HCT116 (cell line): ENCODE data around the gene ALPL. TPM values are rescaled to one million over a fixed set of nuclear protein-coding genes. Genes with fewer than 3 reads are reported as not detected.

ENCODE experiments used
- ATAC-seq: fragments of 200-7000 bp; cut with Tn5 transposase; 2 replicates; pipeline ENCODE4 v1.9.1; 2020; ENCODE audit warnings: mild to moderate bottlenecking, moderate library complexity
- BruUV-seq: library from RNA; stranded (reverse); fragments of 400-500 nt; replicated peaks from 2 replicates; lab custom pipeline; 2021; lab: Mats Ljungman, UMichigan
- CTCF ChIA-PET: fragments of 300-600 bp; sonication (Branson Sonifier 250); formaldehyde crosslinking; loops from one replicate; lab custom pipeline; 2021; ENCODE audit warnings: antibody characterized with exemption; lab: Charles Lee
- POLR2A ChIA-PET: fragments of 300-600, 350-600 bp; sonication (Branson Sonifier 250); formaldehyde crosslinking; loops from one replicate; lab custom pipeline; 2021; ENCODE audit warnings: antibody characterized with exemption; lab: Charles Lee
- RAD21 ChIA-PET, 2 experiments: fragments of 300-600 bp; sonication (Branson Sonifier 250); formaldehyde crosslinking; loops; one replicate each; lab custom pipeline; 2023; ENCODE audit warnings: low total read pairs in 2 of 2; ENCODE audit not compliant: uncharacterized antibody in 2 of 2, unreplicated experiment in 2 of 2, low non-redundant PET in 1 of 2; lab: Charles Lee
- DNase-seq: peaks from one replicate; pipeline ENCODE4 v3.0.0-alpha.2; 2010; ENCODE audit warnings: low read depth, low spot score
- H2AFZ ChIP-seq: fragments of 200-600 bp; shearing (Covaris generic), sonication (generic); 2 replicates; pipeline ENCODE4 v1.6.1; 2017; ENCODE audit warnings: low read depth, mixed run types, mixed read lengths, antibody characterized with exemption, low read length; ENCODE audit not compliant: poor library complexity, severe bottlenecking
- H3K27ac ChIP-seq: 2 replicates; pipeline ENCODE4 v1.5.1; 2012; ENCODE audit warnings: low read depth, low read length
- H3K27me3 ChIP-seq: fragments of 200-600 bp; sonication (generic); 2 replicates; pipeline ENCODE4 v1.6.1; 2016; ENCODE audit warnings: mixed run types, low read length, mixed read lengths; ENCODE audit not compliant: insufficient read depth
- H3K36me3 ChIP-seq, 2 experiments: fragments of 200-500 bp in 1 of 2; fragments of 200-600 bp in 1 of 2; sonication (Bioruptor generic) in 1 of 2; sonication (generic) in 1 of 2; 2 replicates each; pipeline versions ENCODE4 v1.5.1 to v1.6.1; 2014 to 2016; ENCODE audit warnings: low read length in 2 of 2, inconsistent platforms in 1 of 2, mixed read lengths in 1 of 2, mixed run types in 1 of 2; ENCODE audit not compliant: insufficient read depth in 2 of 2, control insufficient read depth in 1 of 2
- H3K4me1 ChIP-seq, 2 experiments: fragments of 200-600 bp in 1 of 2; sonication (generic) in 1 of 2; 2 replicates each; pipeline versions ENCODE4 v1.5.1 to v1.6.1; 2012 to 2017; ENCODE audit warnings: low read length in 2 of 2, inconsistent platforms in 1 of 2, mild to moderate bottlenecking in 1 of 2, mixed read lengths in 1 of 2, mixed run types in 1 of 2, moderate library complexity in 1 of 2; ENCODE audit not compliant: insufficient read depth in 2 of 2, control insufficient read depth in 1 of 2
- H3K4me2 ChIP-seq: fragments of 200-600 bp; sonication (generic); 2 replicates; pipeline ENCODE4 v1.6.1; 2017; ENCODE audit warnings: mixed run types, low read length, mixed read lengths
- H3K4me3 ChIP-seq, 2 experiments: fragments of 200-600 bp in 1 of 2; sonication (generic) in 1 of 2; replicated peaks in 1 of 2; 2 replicates each; pipeline ENCODE4 v1.5.1; 2011 to 2016; ENCODE audit warnings: low read length in 2 of 2, control low read depth in 1 of 2, low read depth in 1 of 2, mild to moderate bottlenecking in 1 of 2, mixed read lengths in 1 of 2, mixed run types in 1 of 2
- H3K79me2 ChIP-seq: fragments of 200-600 bp; sonication (generic); 2 replicates; pipeline ENCODE4 v1.6.1; 2017; ENCODE audit warnings: mild to moderate bottlenecking, mixed run types, low read length, moderate library complexity, mixed read lengths; ENCODE audit not compliant: insufficient read depth
- H3K9ac ChIP-seq: fragments of 200-600 bp; sonication (generic); 2 replicates; pipeline ENCODE4 v1.6.1; 2016; ENCODE audit warnings: low read length, mixed read lengths
- H3K9me2 ChIP-seq: fragments of 200-600 bp; sonication (generic), shearing (Covaris generic); 2 replicates; pipeline ENCODE4 v1.6.1; 2017; ENCODE audit warnings: mixed run types, mild to moderate bottlenecking, moderate library complexity; ENCODE audit not compliant: insufficient read depth
- H3K9me3 ChIP-seq, 2 experiments: fragments of 200-500 bp in 1 of 2; fragments of 200-600 bp in 1 of 2; sonication (Bioruptor generic) in 1 of 2; sonication (generic) in 1 of 2; 2 replicates each; pipeline ENCODE4 v1.6.1; 2014 to 2017; ENCODE audit warnings: low read length in 2 of 2, mixed read lengths in 2 of 2, inconsistent platforms in 1 of 2, low read depth in 1 of 2, mild to moderate bottlenecking in 1 of 2, mixed run types in 1 of 2, moderate library complexity in 1 of 2; ENCODE audit not compliant: control insufficient read depth in 1 of 2, insufficient read depth in 1 of 2
- H4K20me1 ChIP-seq: fragments of 200-600 bp; sonication (generic), shearing (Covaris generic); 2 replicates; pipeline ENCODE4 v1.6.1; 2017; ENCODE audit warnings: mixed run types, mild to moderate bottlenecking, moderate library complexity; ENCODE audit not compliant: insufficient read depth
- EGR1 ChIP-seq: IDR thresholded peaks from 2 replicates; pipeline ENCODE4 v1.6.1; 2012; ENCODE audit warnings: low read depth
- ELF1 ChIP-seq: IDR thresholded peaks from 2 replicates; pipeline ENCODE4 v1.6.1; 2012; ENCODE audit warnings: low read depth, borderline replicate concordance
- EZH2 ChIP-seq: fragments of 200-600 bp; sonication (generic); IDR thresholded peaks from 2 replicates; pipeline ENCODE4 v1.6.1; 2017; ENCODE audit warnings: antibody characterized with exemption, mixed run types
- EZH2phosphoT487 ChIP-seq: fragments of 200-600 bp; IDR thresholded peaks from 2 replicates; pipeline ENCODE4 v1.6.1; 2018; ENCODE audit warnings: antibody characterized with exemption, borderline replicate concordance
- JUND ChIP-seq: IDR thresholded peaks from 2 replicates; pipeline ENCODE4 v1.6.1; 2012
- POLR2AphosphoS5 ChIP-seq: IDR thresholded peaks from 2 replicates; pipeline ENCODE4 v1.6.1; 2011; ENCODE audit warnings: mild to moderate bottlenecking, low read depth, low read length, moderate library complexity
- TCF7L2 ChIP-seq: IDR thresholded peaks from 2 replicates; pipeline ENCODE4 v1.7.0; 2011; ENCODE audit warnings: borderline replicate concordance, inconsistent platforms; ENCODE audit not compliant: insufficient read depth, insufficient read length; ENCODE audit errors: extremely low read depth
- YY1 ChIP-seq: IDR thresholded peaks from 2 replicates; pipeline ENCODE4 v1.6.1; 2011; ENCODE audit warnings: low read length, low read depth, moderate library complexity, mild to moderate bottlenecking; ENCODE audit not compliant: insufficient replicate concordance; ENCODE audit errors: extremely low read depth
- ZFX ChIP-seq: fragments of 450-650 bp; IDR thresholded peaks from 2 replicates; pipeline ENCODE4 v1.6.1; 2017
- ZNF274 ChIP-seq: fragments of 200-500 bp; sonication (Bioruptor generic); IDR thresholded peaks from 2 replicates; pipeline ENCODE4 v1.6.1; 2014; ENCODE audit warnings: mild to moderate bottlenecking, low read depth, low read length, inconsistent platforms
- intact Hi-C: fragments of 100-400 bp; cut with micrococcal nuclease; formaldehyde crosslinking; loops from 2 replicates; pipeline ENCODE4 v1.10.0; 2022
- total RNA-seq: library from RNA; stranded (reverse); gene quantifications from one replicate; pipeline ENCODE4 v1.2.1, GENCODE V29; 2021; ENCODE audit not compliant: unreplicated experiment
- TF ChIP-seq, protein P1 (sequence below): IDR thresholded peaks from 2 replicates; pipeline ENCODE4 v1.6.1; 2012
- TF ChIP-seq, protein P2 (sequence below), 3 experiments: fragments of 200-600 bp in 1 of 3; sonication (generic) in 1 of 3; IDR thresholded peaks in 2 of 3; conservative IDR thresholded peaks in 1 of 3; 2 replicates each; pipeline ENCODE4 v1.5.1; 2012 to 2017; ENCODE audit warnings: low read depth in 2 of 3, low read length in 2 of 3, antibody characterized with exemption in 1 of 3, borderline replicate concordance in 1 of 3, control low read depth in 1 of 3, mild to moderate bottlenecking in 1 of 3, mixed read lengths in 1 of 3, mixed run types in 1 of 3, moderate library complexity in 1 of 3; ENCODE audit not compliant: insufficient read depth in 1 of 3

The ALPL gene
- total RNA-seq, 1 experiment from 2014 or later, result 0.61 TPM

DNA sequence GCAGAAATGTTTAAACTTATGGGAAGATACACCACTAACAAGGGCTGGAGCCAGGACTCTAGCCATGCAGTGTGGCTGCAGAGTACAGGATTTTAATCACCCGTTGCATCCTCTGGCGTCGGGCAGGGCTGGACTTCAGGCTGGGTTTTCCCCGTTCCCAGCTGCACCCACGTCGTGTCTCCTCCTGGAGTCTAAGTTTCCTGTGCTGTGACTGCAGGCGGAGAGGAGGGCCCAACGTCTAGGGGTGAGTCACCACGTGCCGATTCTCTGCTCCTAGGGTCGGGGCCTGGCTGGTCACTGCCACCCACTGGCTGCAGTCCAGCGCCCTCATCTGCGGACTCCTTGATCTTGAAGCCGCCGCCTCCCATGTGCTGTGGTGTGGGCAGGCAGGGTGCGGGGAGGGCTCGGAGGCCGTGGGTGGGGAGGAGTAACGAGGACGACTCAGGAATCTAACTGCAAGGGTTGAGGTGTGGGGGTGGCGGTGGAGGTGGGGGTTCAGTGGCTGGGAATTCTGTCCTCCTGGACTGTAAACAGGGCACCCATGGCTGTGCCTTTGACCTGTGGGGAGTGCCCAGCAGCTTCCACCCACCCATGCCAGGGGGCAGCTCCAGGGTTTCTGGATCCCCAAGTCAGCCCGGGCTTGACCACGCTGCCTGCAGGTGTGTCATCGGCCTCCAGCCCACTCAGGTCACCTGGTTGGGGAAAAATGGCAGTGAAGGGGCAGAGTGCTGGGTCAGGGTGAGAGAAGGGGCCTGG is 77.8 kb downstream of the ALPL start:
- CTCF ChIA-PET, result interaction anchor here (1.4 kb wide), 1 partner anchor 219 kb away, joined by 4 read pairs; no protein-coding TSS in a partner anchor
- BruUV-seq, result no TSS peak
- Histone ChIP-seq H3K4me1 (peaks cover 20 to 40% of the 10 kb centered on the region in 2 experiments), H2AFZ (no peak overlapping the region), H4K20me1 (no peaks in the 10 kb centered on the region), H3K9me2 (no peaks in the 10 kb centered on the region), H3K27me3 (no peaks in the 10 kb centered on the region), H3K79me2 (no peaks in the 10 kb centered on the region), H3K36me3 (no peaks in the 10 kb centered on the region), H3K4me3 (peak overlapping the region in 1 of 2 experiments; percentile 22; a peak in 3 of 4 replicates), H3K4me2 (peak overlapping the region; percentile 69), H3K27ac (no peak overlapping the region; the same call in 1 of the 2 replicates), H3K9ac (peak overlapping the region; percentile 40), H3K9me3 (no peaks in the 10 kb centered on the region)
- TF ChIP-seq YY1, result no peak
- peak; percentile 30; the same call in 1 of the 2 replicates for TF ChIP-seq POLR2AphosphoS5
- TF ChIP-seq, protein P1, sequence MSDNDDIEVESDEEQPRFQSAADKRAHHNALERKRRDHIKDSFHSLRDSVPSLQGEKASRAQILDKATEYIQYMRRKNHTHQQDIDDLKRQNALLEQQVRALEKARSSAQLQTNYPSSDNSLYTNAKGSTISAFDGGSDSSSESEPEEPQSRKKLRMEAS, result peak; percentile 97
- TF ChIP-seq TCF7L2, result peak; percentile 96
- peak; percentile 70 for TF ChIP-seq EGR1
- no peak for TF ChIP-seq EZH2phosphoT487
- TF ChIP-seq ZFX, result 0 out of 2 replicates have a peak, but pooled peaks have one; percentile 19
- TF ChIP-seq EZH2, result no peak
- TF ChIP-seq ELF1, result no peak
- TF ChIP-seq ZNF274, result no peak
- TF ChIP-seq, protein P2, sequence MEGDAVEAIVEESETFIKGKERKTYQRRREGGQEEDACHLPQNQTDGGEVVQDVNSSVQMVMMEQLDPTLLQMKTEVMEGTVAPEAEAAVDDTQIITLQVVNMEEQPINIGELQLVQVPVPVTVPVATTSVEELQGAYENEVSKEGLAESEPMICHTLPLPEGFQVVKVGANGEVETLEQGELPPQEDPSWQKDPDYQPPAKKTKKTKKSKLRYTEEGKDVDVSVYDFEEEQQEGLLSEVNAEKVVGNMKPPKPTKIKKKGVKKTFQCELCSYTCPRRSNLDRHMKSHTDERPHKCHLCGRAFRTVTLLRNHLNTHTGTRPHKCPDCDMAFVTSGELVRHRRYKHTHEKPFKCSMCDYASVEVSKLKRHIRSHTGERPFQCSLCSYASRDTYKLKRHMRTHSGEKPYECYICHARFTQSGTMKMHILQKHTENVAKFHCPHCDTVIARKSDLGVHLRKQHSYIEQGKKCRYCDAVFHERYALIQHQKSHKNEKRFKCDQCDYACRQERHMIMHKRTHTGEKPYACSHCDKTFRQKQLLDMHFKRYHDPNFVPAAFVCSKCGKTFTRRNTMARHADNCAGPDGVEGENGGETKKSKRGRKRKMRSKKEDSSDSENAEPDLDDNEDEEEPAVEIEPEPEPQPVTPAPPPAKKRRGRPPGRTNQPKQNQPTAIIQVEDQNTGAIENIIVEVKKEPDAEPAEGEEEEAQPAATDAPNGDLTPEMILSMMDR (IDR thresholded peaks at IDR 0.05 in 2 of 3, conservative IDR thresholded peaks at IDR 0.05 in 1 of 3; ENCODE audit: borderline replicate concordance in 1 of 3, insufficient read depth in 1 of 3, low read depth in 2 of 3, low read length in 2 of 3), result no peak
- TF ChIP-seq JUND, result no peak
- POLR2A ChIA-PET, result no interaction called here
- RAD21 ChIA-PET, result no interaction called here
- intact Hi-C loops, result no loop called here
- DNase-seq (peak; percentile 61), ATAC-seq (peak; percentile 92)
